ENCODE measurements around the gene HECTD1. TPM values are rescaled to one million over a fixed set of nuclear protein-coding genes. Genes with fewer than 3 reads are reported as not detected.
"Not testable (repeated sequence)": the region's sequence is repeated elsewhere in the genome, so short reads cannot be mapped to it uniquely, and the experiment has no call there.

The HECTD1 gene
- polyA plus RNA-seq, 2 of the 4 experiments (the other 2 are of a cell fraction), result 60.7 to 149 TPM

DNA sequence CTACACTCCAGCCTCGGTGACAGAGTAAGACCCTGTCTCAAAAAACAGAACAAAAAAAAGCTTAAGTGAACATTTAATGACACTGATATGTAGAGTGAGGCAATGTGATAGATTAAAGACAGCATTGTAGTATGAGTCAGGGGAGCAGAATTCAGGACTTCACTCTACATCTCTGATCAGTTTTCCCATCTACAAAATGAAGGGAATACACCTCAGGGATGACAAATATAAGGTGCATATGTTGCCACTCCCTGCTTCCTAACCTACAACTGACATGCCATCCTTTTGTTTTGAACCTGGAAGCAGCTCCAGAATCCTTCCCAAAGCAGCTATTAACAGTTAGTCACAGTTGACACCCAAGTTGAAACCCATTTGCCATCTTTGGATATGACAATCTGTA, 150.6 kb downstream of the HECTD1 start:
- POLR2A ChIA-PET, result no interaction called here
- Histone ChIP-seq H3K27ac (no peak overlapping the region), H3K4me1 (peaks cover 27% of the 10 kb centered on the region)

DNA sequence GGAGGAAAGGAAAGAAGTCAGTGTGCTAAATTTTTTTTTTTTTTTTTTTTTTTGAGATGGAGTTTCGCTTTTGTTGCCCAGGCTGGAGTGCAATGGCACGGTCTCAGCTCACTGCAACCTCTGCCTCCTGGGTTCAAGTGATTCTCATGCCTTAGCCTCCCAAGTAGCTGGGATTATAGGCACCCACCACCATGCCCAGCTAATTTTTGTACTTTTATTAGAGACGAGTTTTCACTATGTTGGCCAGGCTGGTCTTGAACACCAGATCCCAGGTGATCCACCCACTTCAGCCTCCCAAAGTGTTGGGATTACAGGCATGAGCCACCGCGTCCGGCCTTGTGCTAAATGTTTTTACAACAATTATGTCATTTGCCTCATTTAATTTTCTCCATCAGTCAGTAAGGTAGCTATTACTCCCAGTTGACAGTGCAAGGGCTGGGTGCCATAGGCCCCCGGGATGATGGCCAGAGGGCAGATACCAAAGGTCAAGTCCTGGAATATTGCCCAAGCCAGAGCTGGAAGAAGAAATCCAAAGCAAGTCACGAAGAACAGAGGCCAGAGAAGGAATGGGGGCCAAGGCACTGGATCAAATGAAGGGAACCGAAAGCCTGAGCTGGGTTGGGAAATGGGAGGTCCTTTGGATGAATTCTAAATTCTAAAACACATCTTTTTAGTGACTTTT, 154.5 kb downstream of the HECTD1 start:
- not testable (repeated sequence) for FAIRE-seq; H3K9me3 ChIP-seq; DNase-seq (ENCODE audit: low read depth in 1 of 2, low spot score in 1 of 2); H3K4me3 ChIP-seq; ATAC-seq
- 87% methylated on average over 9 of the region's 9 CpGs for WGBS (ENCODE audit: missing lambda C conversion rate)
- 0 out of 3 replicates have a peak overlapping the region, but pooled peaks have one; percentile 4 for H3K4me2 ChIP-seq
- peaks cover 15% of the 10 kb centered on the region for H3K4me1 ChIP-seq
- POLR2A ChIA-PET, result interaction anchor here (0.6 kb wide), 1 partner anchor 15 kb away, joined by 3 read pairs; no protein-coding TSS in a partner anchor
- CTCF ChIA-PET, result interaction anchor here (0.6 to 1.2 kb wide), 3 partner anchors 24 to 119 kb away, joined by 3 to 4 read pairs (median 3); no protein-coding TSS in a partner anchor
- H3K27ac ChIP-seq, result 0 out of 6 replicates have a peak overlapping the region, but pooled peaks of 1 of the 2 experiments have one; percentile 34

More for the DNA sequence above, 150.6 kb downstream of the HECTD1 start:
- Histone ChIP-seq H3K9me3 (no peaks in the 10 kb centered on the region), H3K4me3 (no peak overlapping the region), H3K4me2 (no peak overlapping the region)
- ATAC-seq, result no peak
- 93% methylated on average over 1 of the region's 1 CpG for WGBS (ENCODE audit: missing lambda C conversion rate)
- DNase-seq (ENCODE audit: low read depth in 1 of 2, low spot score in 1 of 2), result no peak
- FAIRE-seq, result no peak
- no peak for TF ChIP-seq NFE2L2 (conservative IDR thresholded peaks at IDR 0.05; ENCODE audit: low read length)
- TF ChIP-seq POLR2AphosphoS2 (conservative IDR thresholded peaks at IDR 0.05; ENCODE audit: low read length), result no peak
- TF ChIP-seq GATA3 (IDR thresholded peaks at IDR 0.05; ENCODE audit: borderline replicate concordance), result no peak
- TF ChIP-seq RNF2 (IDR thresholded peaks at IDR 0.05; ENCODE audit: borderline replicate concordance, low read depth), result no peak
- TF ChIP-seq, protein P1, sequence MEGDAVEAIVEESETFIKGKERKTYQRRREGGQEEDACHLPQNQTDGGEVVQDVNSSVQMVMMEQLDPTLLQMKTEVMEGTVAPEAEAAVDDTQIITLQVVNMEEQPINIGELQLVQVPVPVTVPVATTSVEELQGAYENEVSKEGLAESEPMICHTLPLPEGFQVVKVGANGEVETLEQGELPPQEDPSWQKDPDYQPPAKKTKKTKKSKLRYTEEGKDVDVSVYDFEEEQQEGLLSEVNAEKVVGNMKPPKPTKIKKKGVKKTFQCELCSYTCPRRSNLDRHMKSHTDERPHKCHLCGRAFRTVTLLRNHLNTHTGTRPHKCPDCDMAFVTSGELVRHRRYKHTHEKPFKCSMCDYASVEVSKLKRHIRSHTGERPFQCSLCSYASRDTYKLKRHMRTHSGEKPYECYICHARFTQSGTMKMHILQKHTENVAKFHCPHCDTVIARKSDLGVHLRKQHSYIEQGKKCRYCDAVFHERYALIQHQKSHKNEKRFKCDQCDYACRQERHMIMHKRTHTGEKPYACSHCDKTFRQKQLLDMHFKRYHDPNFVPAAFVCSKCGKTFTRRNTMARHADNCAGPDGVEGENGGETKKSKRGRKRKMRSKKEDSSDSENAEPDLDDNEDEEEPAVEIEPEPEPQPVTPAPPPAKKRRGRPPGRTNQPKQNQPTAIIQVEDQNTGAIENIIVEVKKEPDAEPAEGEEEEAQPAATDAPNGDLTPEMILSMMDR (IDR thresholded peaks at IDR 0.05), result no peak
- no peak for TF ChIP-seq ZC3H11A (IDR thresholded peaks at IDR 0.05)
- TF ChIP-seq, protein P2, sequence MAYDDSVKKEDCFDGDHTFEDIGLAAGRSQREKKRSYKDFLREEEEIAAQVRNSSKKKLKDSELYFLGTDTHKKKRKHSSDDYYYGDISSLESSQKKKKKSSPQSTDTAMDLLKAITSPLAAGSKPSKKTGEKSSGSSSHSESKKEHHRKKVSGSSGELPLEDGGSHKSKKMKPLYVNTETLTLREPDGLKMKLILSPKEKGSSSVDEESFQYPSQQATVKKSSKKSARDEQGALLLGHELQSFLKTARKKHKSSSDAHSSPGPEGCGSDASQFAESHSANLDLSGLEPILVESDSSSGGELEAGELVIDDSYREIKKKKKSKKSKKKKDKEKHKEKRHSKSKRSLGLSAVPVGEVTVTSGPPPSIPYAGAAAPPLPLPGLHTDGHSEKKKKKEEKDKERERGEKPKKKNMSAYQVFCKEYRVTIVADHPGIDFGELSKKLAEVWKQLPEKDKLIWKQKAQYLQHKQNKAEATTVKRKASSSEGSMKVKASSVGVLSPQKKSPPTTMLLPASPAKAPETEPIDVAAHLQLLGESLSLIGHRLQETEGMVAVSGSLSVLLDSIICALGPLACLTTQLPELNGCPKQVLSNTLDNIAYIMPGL (CRISPR knock-in tag; IDR thresholded peaks at IDR 0.05; ENCODE audit: borderline replicate concordance), result no peak
- no peak for TF ChIP-seq CHD4 (IDR thresholded peaks at IDR 0.05; ENCODE audit: borderline replicate concordance)
- TF ChIP-seq, protein P3, sequence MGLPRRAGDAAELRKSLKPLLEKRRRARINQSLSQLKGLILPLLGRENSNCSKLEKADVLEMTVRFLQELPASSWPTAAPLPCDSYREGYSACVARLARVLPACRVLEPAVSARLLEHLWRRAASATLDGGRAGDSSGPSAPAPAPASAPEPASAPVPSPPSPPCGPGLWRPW (IDR thresholded peaks at IDR 0.05), result no peak
- TF ChIP-seq, protein P4, sequence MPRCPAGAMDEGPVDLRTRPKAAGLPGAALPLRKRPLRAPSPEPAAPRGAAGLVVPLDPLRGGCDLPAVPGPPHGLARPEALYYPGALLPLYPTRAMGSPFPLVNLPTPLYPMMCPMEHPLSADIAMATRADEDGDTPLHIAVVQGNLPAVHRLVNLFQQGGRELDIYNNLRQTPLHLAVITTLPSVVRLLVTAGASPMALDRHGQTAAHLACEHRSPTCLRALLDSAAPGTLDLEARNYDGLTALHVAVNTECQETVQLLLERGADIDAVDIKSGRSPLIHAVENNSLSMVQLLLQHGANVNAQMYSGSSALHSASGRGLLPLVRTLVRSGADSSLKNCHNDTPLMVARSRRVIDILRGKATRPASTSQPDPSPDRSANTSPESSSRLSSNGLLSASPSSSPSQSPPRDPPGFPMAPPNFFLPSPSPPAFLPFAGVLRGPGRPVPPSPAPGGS (IDR thresholded peaks at IDR 0.05), result no peak
- no peak for TF ChIP-seq POLR2A (IDR thresholded peaks at IDR 0.05; ENCODE audit: low read length)
- TF ChIP-seq EP300 (IDR thresholded peaks at IDR 0.05), result no peak
- no peak for TF ChIP-seq ZFP36 (IDR thresholded peaks at IDR 0.05; ENCODE audit: borderline replicate concordance, partially characterized antibody)
- CTCF ChIA-PET, result interaction anchor here (0.5 to 1.2 kb wide), 3 partner anchors 10 to 25 kb away, joined by 3 to 4 read pairs (median 3); no protein-coding TSS in a partner anchor

DNA sequence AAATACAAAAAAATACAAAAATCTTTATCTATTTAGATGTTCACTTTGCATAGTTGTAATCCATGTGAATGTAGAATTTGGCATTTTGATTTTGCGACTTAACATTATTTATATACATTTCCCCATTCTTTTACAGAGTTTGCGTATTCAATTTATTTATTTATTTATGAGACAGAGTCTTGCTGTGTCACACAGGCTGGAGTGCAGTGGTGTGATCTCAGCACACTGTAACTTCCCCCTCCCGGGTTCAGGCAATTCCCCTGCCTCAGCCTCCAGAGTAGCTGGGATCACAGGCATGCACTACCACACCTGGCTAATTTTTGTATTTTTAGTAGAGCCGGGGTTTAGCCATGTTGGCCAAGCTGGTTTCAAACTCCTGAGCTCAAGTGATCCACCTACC, 156.1 kb downstream of the HECTD1 start:
- Histone ChIP-seq H3K27ac (peak overlapping the region in 1 of 2 experiments; percentile 0; a peak in 1 of 6 replicates), H3K9me3 (no peaks in the 10 kb centered on the region), H3K4me3 (no peak overlapping the region), H3K4me2 (no peak overlapping the region), H3K4me1 (peaks cover 15% of the 10 kb centered on the region)
- TF ChIP-seq NPAS2 (CRISPR knock-in tag; IDR thresholded peaks at IDR 0.05; ENCODE audit: borderline replicate concordance) (no peak), EHF (CRISPR knock-in tag; IDR thresholded peaks at IDR 0.05) (no peak)
- TF ChIP-seq, protein P5, sequence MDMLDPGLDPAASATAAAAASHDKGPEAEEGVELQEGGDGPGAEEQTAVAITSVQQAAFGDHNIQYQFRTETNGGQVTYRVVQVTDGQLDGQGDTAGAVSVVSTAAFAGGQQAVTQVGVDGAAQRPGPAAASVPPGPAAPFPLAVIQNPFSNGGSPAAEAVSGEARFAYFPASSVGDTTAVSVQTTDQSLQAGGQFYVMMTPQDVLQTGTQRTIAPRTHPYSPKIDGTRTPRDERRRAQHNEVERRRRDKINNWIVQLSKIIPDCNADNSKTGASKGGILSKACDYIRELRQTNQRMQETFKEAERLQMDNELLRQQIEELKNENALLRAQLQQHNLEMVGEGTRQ (IDR thresholded peaks at IDR 0.05), result no peak
- CTCF ChIA-PET, result no interaction called here
- no peak for DNase-seq (ENCODE audit: low read depth in 1 of 2, low spot score in 1 of 2)
- POLR2A ChIA-PET, result interaction anchor here (0.6 kb wide), 1 partner anchor 13 kb away, joined by 4 read pairs; no protein-coding TSS in a partner anchor
- 60% methylated on average over 4 of the region's 4 CpGs for WGBS (ENCODE audit: missing lambda C conversion rate)
- ATAC-seq, result no peak
- no peak for FAIRE-seq
